ENCODE measurements around the gene IQSEC1. TPM values are rescaled to one million over a fixed set of nuclear protein-coding genes. Genes with fewer than 3 reads are reported as not detected.

IQSEC1 gene
- total RNA-seq, 2 donors from 2014 or later: 58.2 to 94.2 TPM

DNA sequence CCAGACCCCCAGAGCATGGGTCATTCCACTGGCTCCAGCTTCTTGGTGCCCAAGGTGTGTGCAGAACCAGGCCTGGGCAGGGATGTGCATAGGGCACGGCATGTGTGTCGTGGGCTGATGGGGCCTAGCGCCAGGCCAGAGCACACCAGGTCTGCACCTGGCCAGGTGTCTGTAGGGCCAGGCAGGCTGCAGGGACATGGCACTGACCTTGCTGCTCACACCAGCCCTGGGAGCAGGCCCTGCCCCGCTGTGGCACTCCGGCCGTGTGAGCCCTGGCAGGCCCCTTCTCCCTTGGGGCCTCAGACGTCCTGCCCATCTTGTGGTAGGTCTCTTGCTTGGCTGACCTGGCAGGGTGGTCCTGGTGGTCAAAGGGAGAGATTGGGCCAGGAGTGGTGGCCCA lies 147.6 kb downstream of the IQSEC1 start:
- H3K4me1 ChIP-seq (replicated peaks): no peaks in the 10 kb centered on the region
- H3K27ac ChIP-seq: no peak overlapping the region
- WGBS: 93% methylated on average over 7 of the region's 7 CpGs
- no peak overlapping the region for H3K4me3 ChIP-seq
- H3K9me3 ChIP-seq: no peaks in the 10 kb centered on the region
- TF ChIP-seq POLR2AphosphoS5 (IDR thresholded peaks at IDR 0.05) (no peak), POLR2A (IDR thresholded peaks at IDR 0.05) (no peak)
- TF ChIP-seq, protein P1, sequence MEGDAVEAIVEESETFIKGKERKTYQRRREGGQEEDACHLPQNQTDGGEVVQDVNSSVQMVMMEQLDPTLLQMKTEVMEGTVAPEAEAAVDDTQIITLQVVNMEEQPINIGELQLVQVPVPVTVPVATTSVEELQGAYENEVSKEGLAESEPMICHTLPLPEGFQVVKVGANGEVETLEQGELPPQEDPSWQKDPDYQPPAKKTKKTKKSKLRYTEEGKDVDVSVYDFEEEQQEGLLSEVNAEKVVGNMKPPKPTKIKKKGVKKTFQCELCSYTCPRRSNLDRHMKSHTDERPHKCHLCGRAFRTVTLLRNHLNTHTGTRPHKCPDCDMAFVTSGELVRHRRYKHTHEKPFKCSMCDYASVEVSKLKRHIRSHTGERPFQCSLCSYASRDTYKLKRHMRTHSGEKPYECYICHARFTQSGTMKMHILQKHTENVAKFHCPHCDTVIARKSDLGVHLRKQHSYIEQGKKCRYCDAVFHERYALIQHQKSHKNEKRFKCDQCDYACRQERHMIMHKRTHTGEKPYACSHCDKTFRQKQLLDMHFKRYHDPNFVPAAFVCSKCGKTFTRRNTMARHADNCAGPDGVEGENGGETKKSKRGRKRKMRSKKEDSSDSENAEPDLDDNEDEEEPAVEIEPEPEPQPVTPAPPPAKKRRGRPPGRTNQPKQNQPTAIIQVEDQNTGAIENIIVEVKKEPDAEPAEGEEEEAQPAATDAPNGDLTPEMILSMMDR (IDR thresholded peaks at IDR 0.05): no peak
- peaks cover 4 to 39% of the 10 kb centered on the region in 2 donors for H3K36me3 ChIP-seq
- no peaks in the 10 kb centered on the region for H3K27me3 ChIP-seq (replicated peaks; ENCODE audit: insufficient read depth)
- intact Hi-C loops (cut with DNase I): no loop called here
- DNase-seq (ENCODE audit: low spot score): no peak

DNA sequence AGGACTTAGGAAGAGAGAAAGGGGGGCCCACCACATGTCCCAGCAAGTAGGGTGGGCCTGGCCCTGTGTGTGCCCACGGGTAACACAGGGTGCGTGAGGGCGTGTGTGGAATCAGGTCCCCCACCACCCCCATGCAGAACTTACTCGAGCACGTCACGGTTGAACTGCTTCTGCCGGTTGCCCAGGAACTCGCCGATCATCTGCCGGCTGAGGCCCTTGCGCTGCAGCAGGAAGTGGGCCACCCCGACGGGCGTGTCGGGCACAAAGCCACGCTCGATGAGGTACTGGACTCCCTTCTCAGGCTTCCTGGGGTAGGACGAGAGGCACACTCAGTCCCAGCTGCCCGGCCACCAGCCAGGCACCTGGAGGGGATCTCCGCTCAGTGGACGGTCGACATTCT lies 148.8 kb downstream of the IQSEC1 start:
- no peaks in the 10 kb centered on the region for H3K4me1 ChIP-seq (replicated peaks)
- no peaks in the 10 kb centered on the region for H3K9me3 ChIP-seq
- no peaks in the 10 kb centered on the region for H3K27me3 ChIP-seq (replicated peaks; ENCODE audit: insufficient read depth)
- no peak overlapping the region for H3K4me3 ChIP-seq
- peaks cover 4 to 47% of the 10 kb centered on the region in 2 donors for H3K36me3 ChIP-seq
- TF ChIP-seq POLR2AphosphoS5 (IDR thresholded peaks at IDR 0.05) (no peak), POLR2A (IDR thresholded peaks at IDR 0.05) (no peak)
- TF ChIP-seq, protein P1 (IDR thresholded peaks at IDR 0.05): no peak
- 85% methylated on average over 22 of the region's 22 CpGs for WGBS
- H3K27ac ChIP-seq: no peak overlapping the region
- intact Hi-C loops (cut with DNase I): no loop called here
- no peak for DNase-seq (ENCODE audit: low spot score)

DNA sequence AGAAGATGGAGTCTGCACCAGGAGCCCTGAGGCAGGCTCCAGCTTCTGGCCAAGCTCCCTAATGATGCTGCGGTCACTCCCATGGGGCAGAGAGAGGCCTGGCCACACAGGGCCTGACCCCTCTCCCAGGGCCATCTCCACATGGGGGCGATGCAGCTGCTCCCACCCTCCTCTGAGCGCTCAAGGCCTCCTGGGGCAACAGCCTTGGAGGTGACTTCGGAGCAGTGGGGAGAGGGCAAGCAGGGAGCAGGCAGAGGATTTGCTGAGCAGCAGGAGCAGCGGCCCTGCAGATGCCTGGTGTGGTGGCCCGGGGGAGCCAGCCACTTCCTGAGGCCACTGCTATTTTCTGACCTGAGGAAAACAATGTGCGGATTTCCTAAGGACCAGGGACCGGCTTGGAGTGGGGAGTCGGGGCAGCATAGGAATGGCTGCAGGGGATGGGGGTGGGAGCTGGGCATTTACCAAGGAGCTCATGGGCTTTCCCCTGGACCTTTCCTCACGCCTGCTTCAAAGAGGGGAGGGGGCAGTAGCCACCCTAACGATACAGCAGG lies 150.3 kb downstream of the IQSEC1 start:
- WGBS: 89% methylated on average over 11 of the region's 11 CpGs
- peaks cover 4 to 55% of the 10 kb centered on the region in 2 donors for H3K36me3 ChIP-seq
- TF ChIP-seq POLR2A (IDR thresholded peaks at IDR 0.05): no peak
- TF ChIP-seq POLR2AphosphoS5 (IDR thresholded peaks at IDR 0.05): no peak

DNA sequence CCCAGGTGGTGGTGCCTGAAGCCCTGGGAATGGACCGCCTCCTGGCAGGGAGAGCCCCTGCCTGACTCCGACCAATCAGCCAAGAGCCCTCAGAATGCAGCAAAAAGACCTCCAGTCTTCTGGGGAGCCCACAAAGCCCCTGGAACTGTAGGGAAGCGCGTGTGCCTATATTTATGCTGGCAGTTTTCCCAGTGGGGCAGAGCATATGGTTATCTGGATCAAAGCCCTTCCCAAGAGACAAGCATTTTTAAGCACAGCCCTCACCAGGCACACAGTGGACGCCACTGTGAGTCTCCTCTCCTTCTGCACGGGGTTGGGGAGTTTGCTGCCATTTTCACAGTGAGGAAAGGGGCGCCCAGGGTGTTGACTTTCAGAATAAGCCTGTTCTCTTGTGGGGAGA lies 150.9 kb downstream of the IQSEC1 start:
- DNase-seq (ENCODE audit: low spot score): no peak
- no peak overlapping the region for H3K27ac ChIP-seq
- no peak overlapping the region for H3K4me3 ChIP-seq
- H3K9me3 ChIP-seq: no peaks in the 10 kb centered on the region
- peaks cover 4 to 55% of the 10 kb centered on the region in 2 donors for H3K36me3 ChIP-seq
- TF ChIP-seq POLR2AphosphoS5 (IDR thresholded peaks at IDR 0.05): no peak
- TF ChIP-seq, protein P1 (IDR thresholded peaks at IDR 0.05): no peak
- no peak for TF ChIP-seq POLR2A (IDR thresholded peaks at IDR 0.05)
- H3K27me3 ChIP-seq (replicated peaks; ENCODE audit: insufficient read depth): no peaks in the 10 kb centered on the region
- H3K4me1 ChIP-seq (replicated peaks): no peaks in the 10 kb centered on the region
- 77% methylated on average over 7 of the region's 7 CpGs for WGBS
- intact Hi-C loops (cut with DNase I): no loop called here

More for the DNA sequence above, 150.3 kb downstream of the IQSEC1 start:
- H3K4me1 ChIP-seq (replicated peaks): no peaks in the 10 kb centered on the region
- DNase-seq (ENCODE audit: low spot score): no peak
- intact Hi-C loops (cut with DNase I): no loop called here
- H3K27ac ChIP-seq: no peak overlapping the region
- no peaks in the 10 kb centered on the region for H3K9me3 ChIP-seq
- H3K4me3 ChIP-seq: no peak overlapping the region
- no peaks in the 10 kb centered on the region for H3K27me3 ChIP-seq (replicated peaks; ENCODE audit: insufficient read depth)

DNA sequence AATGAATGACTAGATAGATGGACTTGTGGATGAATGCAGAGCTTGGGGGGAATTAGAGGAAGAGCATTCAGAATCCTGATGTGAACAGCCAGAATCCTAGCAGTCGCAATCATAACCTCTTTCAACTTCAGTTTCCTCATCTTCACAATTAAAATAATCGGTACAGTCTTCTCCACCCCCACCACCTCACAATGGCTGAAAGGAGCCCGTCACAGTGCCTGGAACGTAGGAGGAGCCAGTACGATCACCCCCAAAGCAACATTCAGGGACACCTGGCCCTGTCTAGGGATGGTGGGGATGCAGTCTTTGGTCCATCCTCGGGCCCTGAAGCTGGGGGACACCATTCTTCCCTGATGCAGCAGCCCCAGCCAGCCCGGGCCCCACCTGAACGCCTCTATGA lies 151.5 kb downstream of the IQSEC1 start:
- no peak for DNase-seq (ENCODE audit: low spot score)
- no peaks in the 10 kb centered on the region for H3K27me3 ChIP-seq (replicated peaks; ENCODE audit: insufficient read depth)
- intact Hi-C loops (cut with DNase I): no loop called here
- no peaks in the 10 kb centered on the region for H3K9me3 ChIP-seq
- 93% methylated on average over 8 of the region's 8 CpGs for WGBS
- H3K4me1 ChIP-seq (replicated peaks): no peaks in the 10 kb centered on the region
- H3K4me3 ChIP-seq: no peak overlapping the region
- TF ChIP-seq POLR2A (IDR thresholded peaks at IDR 0.05) (no peak), POLR2AphosphoS5 (IDR thresholded peaks at IDR 0.05) (no peak)
- TF ChIP-seq, protein P1 (IDR thresholded peaks at IDR 0.05): no peak
- H3K36me3 ChIP-seq: peaks cover 4 to 55% of the 10 kb centered on the region in 2 donors
- H3K27ac ChIP-seq: no peak overlapping the region

Measured in prostate gland (tissue), 2 donors.